ENCODE measurements around the gene GALNT10. TPM values are rescaled to one million over a fixed set of nuclear protein-coding genes. Genes with fewer than 3 reads are reported as not detected.

GALNT10 gene
- total RNA-seq, 1 experiment from 2014 or later = 22.9 TPM

DNA sequence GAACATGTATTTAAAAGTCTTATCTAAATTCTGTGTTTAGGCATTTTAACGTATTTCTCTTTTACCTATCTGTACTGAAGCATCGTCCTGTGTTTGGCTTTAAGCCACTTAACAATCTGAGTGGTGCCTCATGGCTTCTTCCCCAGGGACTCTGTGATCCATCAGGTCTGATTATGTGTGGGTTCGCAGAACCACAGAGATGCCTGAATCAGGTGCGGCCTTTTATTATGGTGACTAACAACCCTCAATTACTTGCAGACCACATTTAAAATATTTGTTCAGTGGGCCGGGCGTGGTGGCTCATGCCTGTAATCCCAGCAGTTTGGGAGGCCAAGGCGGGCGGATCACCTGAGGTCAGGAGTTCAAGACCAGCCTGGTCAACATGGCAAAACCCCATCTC, 215.7 kb downstream of the GALNT10 start:
- H3K4me3 Mint-ChIP-seq = no peak overlapping the region
- H3K9me3 Mint-ChIP-seq = no peaks in the 10 kb centered on the region
- DNase-seq (ENCODE audit: low spot score) (no peak), ATAC-seq (no peak)
- ChIA-PET POLR2A (no interaction called here), CTCF (interaction anchor here (0.8 to 3.8 kb wide), 6 partner anchors 206 to 432 kb away, joined by 3 to 72 read pairs (median 18); partner anchors contain the start of gene GALNT10)
- no peaks in the 10 kb centered on the region; the same call in 1 of the 2 replicates for H3K27me3 Mint-ChIP-seq (ENCODE audit: low read depth)
- peaks cover 13% of the 10 kb centered on the region for H3K4me1 Mint-ChIP-seq
- H3K36me3 Mint-ChIP-seq = peaks cover 5% of the 10 kb centered on the region; the same call in 1 of the 2 replicates
- TF ChIP-seq EMX1 (CRISPR knock-in tag; IDR thresholded peaks at IDR 0.05) (no peak), CTCF (IDR thresholded peaks at IDR 0.05) (no peak), PREB (CRISPR knock-in tag; IDR thresholded peaks at IDR 0.05; ENCODE audit: borderline replicate concordance) (no peak), KAT7 (CRISPR knock-in tag; IDR thresholded peaks at IDR 0.05; ENCODE audit: borderline replicate concordance) (no peak), CREB1 (CRISPR knock-in tag; IDR thresholded peaks at IDR 0.05) (no peak)
- TF ChIP-seq, protein P1, sequence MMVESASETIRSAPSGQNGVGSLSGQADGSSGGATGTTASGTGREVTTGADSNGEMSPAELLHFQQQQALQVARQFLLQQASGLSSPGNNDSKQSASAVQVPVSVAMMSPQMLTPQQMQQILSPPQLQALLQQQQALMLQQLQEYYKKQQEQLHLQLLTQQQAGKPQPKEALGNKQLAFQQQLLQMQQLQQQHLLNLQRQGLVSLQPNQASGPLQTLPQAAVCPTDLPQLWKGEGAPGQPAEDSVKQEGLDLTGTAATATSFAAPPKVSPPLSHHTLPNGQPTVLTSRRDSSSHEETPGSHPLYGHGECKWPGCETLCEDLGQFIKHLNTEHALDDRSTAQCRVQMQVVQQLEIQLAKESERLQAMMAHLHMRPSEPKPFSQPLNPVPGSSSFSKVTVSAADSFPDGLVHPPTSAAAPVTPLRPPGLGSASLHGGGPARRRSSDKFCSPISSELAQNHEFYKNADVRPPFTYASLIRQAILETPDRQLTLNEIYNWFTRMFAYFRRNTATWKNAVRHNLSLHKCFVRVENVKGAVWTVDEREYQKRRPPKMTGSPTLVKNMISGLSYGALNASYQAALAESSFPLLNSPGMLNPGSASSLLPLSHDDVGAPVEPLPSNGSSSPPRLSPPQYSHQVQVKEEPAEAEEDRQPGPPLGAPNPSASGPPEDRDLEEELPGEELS (CRISPR knock-in tag; IDR thresholded peaks at IDR 0.05) = no peak
- H3K27ac Mint-ChIP-seq = no peak overlapping the region

DNA sequence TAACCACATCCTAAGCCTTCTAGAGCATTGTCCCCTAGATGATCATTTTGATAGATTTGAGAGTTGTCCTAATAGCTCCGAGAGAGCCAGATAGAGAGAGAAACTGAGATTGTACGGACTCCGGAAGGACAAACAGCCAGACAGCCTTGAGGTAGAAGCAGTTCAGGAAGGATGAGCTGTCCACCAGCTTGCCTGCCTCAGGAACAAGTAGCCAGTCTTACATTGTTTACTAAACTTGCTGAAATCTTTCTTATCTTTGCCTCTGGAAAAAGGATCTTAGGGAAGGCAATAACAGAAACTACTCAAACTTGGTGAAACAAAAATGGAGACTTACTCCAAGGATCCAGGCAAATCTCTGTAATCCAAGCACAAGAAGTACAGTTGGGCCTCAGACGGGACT, 216.3 kb downstream of the GALNT10 start:
- H3K4me1 Mint-ChIP-seq = peaks cover 13% of the 10 kb centered on the region
- H3K36me3 Mint-ChIP-seq = peaks cover 5% of the 10 kb centered on the region
- no peak for ATAC-seq
- CTCF ChIA-PET = no interaction called here
- POLR2A ChIA-PET = no interaction called here
- H3K9me3 Mint-ChIP-seq = no peaks in the 10 kb centered on the region
- DNase-seq (ENCODE audit: low spot score) = no peak
- no peak overlapping the region for H3K4me3 Mint-ChIP-seq
- TF ChIP-seq ZNF671 (CRISPR knock-in tag; IDR thresholded peaks at IDR 0.05) = no peak
- no peak for TF ChIP-seq ZNF317 (CRISPR knock-in tag; IDR thresholded peaks at IDR 0.05; ENCODE audit: borderline replicate concordance, low read depth)
- no peak for TF ChIP-seq PREB (CRISPR knock-in tag; IDR thresholded peaks at IDR 0.05; ENCODE audit: borderline replicate concordance)
- no peak for TF ChIP-seq HMGXB4 (CRISPR knock-in tag; IDR thresholded peaks at IDR 0.05)
- no peak for TF ChIP-seq ELF4 (CRISPR knock-in tag; IDR thresholded peaks at IDR 0.05; ENCODE audit: low read depth)
- no peak for TF ChIP-seq RORB (CRISPR knock-in tag; IDR thresholded peaks at IDR 0.05)
- no peak for TF ChIP-seq RELA (CRISPR knock-in tag; IDR thresholded peaks at IDR 0.05; ENCODE audit: borderline replicate concordance)
- no peak for TF ChIP-seq GRHL2 (CRISPR knock-in tag; IDR thresholded peaks at IDR 0.05; ENCODE audit: insufficient replicate concordance, severe bottlenecking)
- no peak for TF ChIP-seq MYBL2 (CRISPR knock-in tag; IDR thresholded peaks at IDR 0.05)
- TF ChIP-seq CDX4 (CRISPR knock-in tag; IDR thresholded peaks at IDR 0.05; ENCODE audit: borderline replicate concordance) = no peak
- TF ChIP-seq, protein P2, sequence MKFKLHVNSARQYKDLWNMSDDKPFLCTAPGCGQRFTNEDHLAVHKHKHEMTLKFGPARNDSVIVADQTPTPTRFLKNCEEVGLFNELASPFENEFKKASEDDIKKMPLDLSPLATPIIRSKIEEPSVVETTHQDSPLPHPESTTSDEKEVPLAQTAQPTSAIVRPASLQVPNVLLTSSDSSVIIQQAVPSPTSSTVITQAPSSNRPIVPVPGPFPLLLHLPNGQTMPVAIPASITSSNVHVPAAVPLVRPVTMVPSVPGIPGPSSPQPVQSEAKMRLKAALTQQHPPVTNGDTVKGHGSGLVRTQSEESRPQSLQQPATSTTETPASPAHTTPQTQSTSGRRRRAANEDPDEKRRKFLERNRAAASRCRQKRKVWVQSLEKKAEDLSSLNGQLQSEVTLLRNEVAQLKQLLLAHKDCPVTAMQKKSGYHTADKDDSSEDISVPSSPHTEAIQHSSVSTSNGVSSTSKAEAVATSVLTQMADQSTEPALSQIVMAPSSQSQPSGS (CRISPR knock-in tag; IDR thresholded peaks at IDR 0.05; ENCODE audit: borderline replicate concordance, low read depth) = no peak
- no peaks in the 10 kb centered on the region; the same call in 1 of the 2 replicates for H3K27me3 Mint-ChIP-seq (ENCODE audit: low read depth)
- H3K27ac Mint-ChIP-seq = peak overlapping the region; percentile 29; the same call in 1 of the 2 replicates

Measured in WTC11 (cell line).